ENCODE data around the gene FAAH.
A peak's percentile ranks its signal among the peaks of the same experiment; 100 is the strongest.

The FAAH gene

DNA sequence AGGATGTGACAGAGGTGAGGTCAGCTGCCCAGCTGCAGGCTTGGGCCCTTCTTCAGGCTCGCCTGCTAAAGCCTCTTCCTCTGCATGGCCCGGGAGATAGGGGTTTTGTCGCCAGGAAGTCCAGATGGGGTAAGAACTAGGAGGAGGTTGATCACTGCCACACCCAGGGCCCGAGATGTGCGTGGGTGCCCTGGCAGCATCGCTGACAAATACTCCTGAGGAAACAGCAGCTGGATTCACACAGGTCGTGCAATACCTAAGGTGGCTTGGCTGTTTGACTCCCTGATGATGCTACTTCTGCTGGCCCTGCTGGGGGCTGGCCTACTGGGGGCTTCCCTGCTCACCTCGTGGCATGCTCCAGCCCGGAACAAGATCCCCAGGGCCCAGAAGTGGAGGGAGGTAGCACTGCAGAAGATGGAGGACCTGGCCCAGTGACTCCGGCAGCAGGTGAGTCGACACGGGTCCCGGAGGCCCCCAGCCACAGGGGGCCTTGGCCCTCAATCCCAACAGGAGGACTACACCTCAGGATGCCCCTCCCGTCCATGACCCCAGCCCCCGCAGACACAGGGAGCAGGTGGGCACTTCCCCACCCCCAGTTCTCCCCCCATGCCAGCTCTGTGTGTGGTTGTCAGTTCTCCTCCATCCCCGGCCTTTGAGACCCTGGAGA, 29.6 kb downstream of the FAAH start:
- DNase-seq: no peak

DNA sequence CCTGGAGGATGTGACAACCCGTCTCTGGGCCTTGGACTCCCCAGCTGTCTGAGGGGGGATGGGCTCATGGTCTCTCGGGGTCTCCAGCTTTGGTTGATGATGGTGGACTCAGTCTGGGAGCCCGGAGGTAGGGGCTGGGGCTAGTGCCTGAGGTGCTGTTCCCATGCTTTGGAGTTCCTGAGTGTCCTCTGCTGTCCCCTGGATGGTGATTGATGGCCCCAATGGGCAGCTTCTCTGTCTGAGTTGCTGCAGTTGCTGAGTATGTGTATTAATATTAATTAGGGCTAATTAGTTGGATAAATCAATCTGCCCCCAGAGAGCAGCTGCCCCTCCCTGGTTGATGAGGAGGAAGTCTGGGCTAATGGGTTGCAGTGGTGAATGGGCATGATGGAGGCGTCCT, 30.6 kb downstream of the FAAH start:
- DNase-seq: no peak

DNA sequence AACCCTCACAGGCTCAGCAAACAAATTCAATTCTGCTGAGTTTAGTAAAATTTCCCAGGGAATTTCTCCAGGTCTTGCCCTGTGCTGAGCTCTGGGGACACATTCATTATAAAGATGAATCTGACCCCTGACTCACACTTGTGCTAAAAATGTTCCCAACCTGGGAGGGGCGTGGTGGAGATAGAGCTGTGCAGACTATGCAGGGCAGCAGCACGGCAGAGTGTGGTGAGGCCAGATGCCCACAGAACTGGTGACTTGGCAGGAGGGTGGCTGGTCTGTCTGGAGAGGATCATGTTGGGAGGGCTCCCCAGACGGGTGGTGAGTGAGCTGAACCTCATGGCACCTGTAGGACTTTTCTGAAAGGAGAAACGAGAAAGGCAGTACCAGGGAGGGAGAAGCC, 31.6 kb downstream of the FAAH start:
- no peak for DNase-seq

DNA sequence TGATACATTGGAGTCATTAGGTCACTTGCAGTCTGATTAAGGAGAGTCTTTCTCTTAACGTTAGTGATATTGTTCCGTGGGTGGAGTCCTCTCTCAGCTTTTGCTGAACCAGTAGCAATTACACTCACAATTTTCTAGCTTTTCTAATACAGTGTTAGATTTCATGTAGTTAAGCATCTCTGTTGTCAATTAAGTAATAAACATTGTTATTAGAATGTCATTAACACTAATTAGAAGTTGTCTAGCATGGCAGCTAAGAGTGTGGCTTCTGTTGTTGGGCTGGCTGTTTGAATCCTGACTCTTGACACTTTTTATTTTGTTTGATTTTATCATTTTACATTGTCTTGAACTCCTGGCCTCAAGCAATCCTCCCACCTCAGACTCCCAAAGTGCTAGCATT, 33.4 kb downstream of the FAAH start:
- DNase-seq: no peak

DNA sequence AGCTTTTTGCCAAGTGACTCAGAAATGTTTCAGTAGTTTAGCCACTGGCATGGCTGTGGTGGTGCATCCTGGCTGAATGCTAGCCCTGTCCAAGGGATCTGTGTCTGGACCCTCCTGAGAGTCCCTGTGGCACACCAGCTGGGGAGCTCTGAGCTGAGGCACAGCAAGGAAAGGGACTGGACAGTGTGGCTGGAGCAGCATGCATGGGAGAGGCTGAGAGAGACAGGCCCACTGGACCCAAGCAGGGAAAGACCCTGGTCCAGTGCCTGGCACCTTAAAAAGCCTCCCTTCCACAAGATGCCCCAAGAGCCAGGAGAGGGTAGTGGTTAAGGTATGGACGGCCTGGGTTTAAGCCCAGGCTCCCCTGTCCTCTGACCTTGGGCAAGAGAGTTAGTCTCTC, 35.3 kb downstream of the FAAH start:
- no peak for DNase-seq

DNA sequence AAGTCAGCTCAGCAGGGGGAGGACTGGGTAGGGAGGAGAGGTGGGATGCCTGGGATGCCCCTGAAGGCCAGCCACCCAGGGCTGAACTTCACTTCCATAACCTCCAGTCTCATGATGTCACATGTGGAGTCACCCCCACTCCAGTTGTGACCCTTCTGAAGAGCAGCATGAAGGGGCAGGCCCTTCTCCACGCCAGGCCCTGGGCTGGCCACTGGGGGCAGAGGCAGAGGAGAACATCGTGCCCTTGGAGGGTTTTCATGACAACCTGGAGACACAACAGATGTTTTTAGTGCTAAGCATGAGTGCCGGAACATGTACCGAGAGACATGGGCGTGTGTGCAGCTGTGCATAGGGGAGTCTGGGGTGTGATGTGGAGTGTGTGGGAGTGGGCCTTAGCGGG, 37.6 kb downstream of the FAAH start:
- no peak for DNase-seq

DNA sequence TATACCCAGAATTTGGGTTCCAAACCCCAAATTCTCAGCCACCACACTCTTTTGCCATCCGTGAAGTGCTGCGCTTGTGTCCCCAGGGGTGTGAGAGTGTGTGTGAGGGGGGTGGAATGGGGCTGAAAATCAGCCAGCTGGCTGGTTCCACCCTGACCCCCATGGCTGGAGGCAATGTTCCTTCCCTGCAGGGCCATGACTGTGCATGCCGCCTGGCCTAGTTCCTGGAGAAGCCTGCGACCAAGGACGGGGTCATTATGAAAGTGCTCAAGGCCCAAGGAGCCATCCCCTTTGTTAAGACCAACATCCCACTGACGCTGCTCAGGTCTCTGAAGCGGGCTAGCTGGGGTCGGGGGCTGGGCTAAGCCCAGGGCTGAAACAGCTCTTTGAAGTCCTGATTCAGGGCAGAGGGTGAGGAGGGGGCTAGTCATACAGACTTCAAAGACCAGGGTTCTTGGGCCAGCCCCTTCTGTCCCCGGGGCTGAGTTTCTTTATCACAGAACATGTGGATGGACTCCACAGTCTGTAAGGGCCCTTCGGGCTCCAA, 38.7 kb downstream of the FAAH start:
- no peak for DNase-seq

DNA sequence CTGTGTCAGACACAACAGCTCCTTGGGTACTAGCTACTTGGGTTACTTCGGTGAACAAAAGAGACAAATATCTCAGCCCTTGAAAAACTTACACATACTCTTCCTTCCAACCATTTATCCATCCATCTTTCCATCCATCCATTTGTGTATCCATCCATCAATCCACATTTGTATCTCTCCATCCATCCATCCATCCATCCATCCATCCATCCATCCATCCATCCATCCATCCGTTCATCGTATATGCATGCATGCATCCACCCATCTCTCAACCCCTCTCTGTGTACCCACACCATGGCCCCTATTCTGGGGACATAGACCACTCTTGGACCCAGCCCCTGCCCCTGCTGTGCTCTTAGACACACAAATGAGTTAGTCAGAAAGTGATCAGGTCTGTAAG, 40.2 kb downstream of the FAAH start:
- DNase-seq: no peak

DNA sequence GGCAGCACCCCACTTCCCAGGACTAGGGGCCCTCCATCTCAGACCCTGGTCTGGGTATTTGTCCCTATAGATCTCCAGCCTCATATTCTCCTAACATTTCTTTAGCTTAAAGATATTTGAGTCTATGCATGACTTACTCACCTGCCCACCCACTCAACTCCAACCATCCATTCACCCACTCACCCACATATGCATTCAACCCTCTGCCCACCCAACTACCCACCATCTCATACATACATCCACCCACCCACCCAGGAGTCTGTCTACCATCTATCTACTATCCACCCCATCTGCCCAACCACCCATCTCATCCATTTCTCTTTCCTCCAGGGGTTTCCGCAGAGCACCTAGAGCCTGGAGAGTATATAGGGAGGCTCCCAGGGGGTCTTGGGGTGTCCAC, 42.7 kb downstream of the FAAH start:
- no peak for DNase-seq

DNA sequence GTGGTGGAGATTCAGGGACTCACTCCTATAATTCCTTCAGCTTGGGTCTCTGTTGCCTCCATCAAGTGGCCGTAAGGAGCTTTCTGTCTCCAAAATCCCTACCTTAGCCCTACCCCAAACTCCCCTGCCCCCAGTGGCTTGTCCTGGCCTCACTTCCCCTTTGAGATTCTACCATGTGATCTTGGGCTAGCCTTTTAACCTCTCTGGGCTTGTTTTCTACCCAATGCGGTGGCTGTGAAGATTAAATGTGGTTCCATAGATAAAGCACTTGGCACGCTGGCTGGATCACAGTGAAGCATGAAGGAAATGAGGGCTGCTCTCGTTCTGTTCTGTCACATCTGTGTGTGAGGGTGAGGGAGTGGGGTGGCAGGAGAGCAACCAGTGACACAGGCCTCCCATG, 43.6 kb downstream of the FAAH start:
- no peak for DNase-seq

DNA sequence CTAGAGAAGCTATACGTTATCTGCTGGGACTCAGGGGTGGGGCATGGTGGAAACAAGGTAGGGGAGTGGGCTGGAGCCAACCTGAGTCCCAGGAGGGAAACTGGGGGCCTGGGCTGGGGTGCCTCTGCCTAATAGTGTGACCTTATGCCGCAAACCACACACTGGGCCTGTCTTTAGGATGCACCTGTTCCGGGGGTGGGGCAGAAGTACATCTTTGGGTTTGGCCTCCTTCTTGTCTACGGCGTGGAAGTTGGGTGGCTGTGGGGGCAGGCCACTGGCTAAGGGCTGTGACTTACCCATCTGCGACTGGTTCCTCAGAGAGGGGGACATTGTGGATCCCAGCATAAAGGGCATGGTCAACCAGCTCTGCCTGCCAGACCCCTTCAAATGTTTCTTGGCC, 44.2 kb downstream of the FAAH start:
- DNase-seq: no peak

DNA sequence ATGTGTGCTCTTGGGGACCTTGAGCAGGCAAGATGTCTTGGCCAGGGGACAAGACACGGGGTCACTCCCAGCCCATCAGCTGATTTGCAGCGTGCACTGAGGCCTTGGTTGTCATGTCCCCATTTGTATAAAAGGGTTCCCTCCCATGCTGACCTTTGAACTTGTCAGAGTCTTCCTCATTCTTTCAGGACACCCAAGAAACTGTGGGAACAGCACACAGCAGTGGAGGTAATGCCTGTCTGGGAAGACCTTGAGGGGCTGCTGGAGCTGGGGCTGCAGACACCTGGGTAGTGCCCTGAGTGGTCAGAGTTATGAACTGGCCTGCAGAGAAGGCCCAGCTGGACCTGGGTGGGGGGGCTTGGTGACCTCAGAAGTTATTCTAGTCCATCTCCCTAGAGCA, 46.4 kb downstream of the FAAH start:
- DNase-seq: no peak

DNA sequence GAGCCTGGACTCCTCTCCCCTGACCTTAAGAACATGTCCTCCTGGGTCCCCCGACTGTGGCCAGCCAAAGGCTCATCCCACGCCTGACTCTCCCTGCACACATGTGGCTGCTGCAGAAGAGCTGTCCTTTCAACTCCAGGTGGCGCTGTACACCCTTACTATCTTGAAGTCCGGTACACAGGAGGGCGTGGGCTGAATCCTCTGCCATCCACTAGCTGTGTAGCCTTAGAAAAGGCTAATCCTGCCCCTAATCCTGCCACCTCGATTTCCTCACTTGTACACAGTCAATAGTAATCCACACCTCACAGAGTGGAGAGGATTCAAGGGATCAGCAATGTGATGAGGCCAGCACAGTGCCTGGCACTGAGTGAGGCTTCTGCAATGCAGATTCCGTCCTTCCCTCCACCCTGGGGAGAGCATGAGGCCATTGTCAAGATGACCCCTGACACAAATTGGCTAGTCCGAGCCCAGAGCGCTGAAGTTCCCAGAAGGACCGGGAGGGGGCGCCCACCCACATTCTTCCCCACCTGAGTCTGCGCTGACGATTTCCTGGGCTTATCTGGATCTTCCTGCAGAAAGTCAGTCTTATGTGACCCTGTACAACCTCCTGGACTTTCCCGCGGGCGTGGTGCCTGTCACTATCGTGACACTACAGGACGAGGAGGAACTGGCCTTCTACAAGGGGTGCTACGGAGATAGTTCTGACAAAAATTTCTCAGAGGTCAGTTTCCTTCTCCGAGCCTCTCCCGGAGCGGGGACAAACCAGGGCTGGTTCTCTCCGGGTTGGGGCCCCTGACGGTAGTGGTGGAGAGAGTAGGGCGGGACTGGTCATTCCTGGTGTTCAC, 48.4 kb downstream of the FAAH start:
- peak; percentile 49 to 62 for DNase-seq

DNA sequence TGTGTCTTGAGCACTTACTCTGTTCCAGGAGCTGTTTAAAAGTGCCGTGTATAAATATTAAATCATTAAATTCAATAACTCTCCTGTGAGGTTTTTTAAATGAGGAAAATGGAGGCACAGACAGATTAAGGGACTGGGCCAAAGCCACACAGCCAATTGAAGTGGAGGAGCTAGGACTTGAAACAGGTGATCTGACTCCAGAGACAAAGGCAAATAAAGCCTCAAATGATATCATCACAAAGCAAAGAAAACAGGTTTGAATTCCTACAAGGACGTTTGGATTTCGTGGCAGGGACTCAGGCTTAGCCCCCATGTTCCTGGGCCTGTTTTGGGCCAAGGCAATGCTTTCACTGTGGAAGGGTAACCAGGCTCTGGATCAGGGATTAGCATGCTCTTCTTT, 50.3 kb downstream of the FAAH start:
- DNase-seq: no peak

DNA sequence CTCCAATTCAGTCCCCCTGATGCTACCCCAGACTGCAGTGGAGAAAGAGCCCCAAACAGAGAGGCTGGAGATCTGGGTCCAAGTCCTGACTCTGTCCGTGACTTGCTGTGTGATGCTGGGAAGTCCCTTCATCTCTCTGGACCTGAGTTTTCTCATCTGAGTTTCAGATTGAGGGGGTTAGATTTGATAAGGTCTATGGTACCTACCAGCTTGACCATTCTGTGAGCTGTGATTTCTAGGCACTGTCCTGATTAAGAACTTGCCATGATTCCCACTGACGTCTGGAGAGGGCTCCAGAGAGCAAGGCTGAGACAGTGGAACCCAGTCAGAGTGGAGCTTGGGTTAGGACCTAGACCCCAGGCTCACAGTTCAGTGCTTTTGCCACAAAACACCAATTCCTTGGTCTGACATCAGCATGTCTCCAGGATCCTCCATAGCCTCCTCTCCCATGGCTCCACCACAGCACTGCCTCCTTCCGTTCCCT, 51.7 kb downstream of the FAAH start:
- no peak for DNase-seq

DNA sequence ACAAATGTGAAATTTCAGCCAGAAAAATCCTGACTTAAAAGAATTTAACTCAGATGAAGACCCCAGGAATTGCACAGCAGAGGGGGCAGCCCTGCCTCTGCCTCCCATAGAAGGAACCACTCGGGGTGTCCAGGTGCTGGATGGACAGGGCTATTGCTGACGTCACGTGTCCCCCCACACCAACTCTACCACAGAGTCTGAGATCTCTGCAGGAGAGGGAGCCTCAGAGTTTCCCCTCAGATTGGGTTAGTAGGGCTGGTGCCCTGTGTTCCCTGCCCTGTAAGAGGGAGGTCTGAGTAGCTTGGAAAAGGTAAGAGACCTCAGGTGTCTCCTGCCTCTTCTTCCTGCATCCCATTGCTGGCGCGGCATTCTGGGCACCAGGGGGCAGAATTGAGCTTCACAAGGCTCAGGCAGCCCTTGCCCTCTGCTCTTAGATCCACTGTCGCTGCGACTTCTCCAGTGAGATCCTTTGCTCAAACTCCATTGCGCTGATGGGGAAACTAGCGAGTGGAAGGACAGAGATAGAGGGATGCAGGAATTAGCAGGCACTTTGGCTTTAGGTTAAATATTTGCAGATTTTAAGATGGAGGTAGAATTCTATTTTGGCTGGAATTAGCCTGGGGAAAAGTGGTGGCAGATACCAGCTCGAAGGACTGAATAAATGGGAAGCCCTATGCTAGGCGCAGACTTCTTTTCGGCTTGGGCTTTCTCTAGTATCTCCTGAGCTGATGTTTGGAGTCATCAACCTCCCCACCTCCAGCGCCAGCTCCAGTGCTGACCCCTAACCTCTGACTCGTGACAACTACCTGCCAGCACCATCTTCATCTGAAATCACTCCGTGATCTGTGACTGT, 52.8 kb downstream of the FAAH start:
- DNase-seq: peak in 1 of 2 donors; percentile 33

DNA sequence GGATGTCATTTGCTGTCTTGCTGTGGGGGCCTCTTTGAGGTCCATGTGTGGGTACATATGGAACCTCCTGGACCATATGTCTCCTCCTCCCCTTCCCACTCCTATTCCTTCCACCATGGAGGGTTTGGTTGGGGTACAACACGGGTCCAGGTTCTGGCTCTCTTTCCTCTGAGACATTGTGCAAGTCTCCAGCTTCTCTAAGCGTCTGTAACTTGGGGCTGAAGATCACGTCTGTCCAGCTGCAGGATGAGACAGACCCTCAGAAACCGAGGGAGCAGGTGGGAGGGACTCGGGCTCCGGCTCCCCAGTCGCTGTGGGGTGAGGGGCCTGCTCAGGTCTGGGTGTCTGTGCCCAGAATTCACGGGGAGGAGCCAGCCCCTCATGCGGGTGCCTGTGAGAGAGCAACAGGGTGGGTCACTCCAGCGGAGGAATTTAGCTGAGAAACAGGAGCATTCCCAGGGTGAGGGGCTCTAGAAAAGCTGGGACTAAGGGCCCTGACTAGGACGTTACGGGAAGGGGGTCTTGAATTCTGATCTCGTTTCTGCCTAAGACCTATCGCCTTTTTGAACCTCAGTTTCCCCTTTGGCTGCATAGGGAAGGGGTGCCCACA, 53.5 kb downstream of the FAAH start:
- no peak for DNase-seq

DNA sequence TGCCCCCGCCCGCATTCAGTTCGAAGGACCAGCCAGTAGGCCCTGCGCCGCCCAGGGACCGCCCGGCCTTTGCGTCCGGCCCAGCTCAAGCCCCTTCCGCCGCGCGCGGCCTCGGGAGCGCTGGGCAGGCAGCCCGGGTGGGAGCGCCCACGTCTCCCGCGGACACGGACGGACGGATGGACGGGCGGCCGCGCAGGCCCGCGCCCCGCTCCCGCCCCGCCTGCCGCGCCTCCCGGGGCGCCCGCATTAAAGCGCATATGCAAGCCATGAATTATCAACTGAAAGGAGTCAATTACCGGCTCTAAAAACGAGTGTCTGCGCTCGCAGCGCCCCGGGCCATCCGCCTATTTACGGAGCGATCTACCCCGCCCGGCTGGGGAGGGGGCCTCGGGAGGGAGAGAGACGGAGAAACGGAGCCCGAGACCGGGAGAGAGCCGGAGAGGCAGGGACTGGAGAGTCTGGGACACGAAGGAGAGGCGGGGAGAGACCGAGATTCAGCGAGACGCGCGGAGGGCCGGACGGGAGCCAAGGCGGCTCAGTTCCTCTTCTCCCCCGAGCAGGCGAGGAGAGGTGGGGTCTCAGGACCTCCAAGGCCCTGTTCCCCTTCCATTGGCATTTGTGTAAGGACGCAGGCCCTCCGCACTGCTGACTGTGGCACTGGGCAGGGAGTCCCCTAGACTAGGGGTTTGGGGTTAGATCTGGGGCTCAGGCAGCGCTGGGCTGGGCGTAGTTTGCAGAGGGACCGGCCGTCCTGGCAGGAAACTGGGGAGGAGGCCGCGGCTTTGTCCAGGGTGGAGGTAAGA, 54.2 kb downstream of the FAAH start:
- DNase-seq: no peak

DNA sequence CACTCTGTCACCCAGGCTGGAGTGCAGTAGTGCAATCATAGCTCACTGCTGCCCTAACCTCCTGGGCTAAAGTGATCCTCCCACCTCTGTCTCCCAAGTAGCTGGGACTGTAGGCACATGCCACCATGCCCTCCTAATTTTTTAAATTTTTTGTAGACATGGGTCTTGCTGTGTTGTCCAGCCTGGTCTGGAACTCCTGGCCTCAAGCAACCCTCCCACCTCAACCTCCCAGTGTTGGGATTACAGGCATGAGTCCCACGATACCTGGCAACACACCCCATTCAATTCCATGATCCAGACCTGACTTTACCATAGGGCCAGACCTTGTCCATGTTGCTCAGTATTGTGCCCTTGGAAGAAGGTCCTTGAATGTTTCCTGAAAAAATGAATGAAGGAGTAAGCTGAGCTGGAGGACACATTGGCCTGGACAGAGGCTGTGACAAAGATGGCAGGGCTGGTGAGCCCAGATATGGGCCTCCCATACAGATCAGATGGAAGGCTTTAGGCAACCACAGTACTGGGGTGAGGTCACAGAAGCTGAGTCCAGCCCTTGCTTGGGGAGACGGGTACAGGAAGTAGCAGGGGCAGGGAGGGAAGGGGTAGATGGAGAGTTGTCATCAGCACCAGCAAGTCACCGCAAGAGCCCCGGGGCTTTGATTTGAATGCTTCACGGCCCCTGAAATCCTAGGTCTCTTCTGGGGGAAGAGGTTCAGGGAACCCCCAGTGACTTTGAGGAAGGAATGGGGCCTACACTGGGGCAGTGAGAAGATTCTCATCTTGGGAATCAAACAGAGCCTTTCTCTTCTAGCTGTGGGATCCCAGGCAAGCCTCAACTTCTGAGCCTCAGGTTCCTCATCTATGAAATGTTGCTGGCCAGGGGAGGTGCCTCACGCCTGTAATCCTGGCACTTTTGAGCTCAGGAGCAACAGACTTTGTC, 55.4 kb downstream of the FAAH start:
- no peak for DNase-seq

DNA sequence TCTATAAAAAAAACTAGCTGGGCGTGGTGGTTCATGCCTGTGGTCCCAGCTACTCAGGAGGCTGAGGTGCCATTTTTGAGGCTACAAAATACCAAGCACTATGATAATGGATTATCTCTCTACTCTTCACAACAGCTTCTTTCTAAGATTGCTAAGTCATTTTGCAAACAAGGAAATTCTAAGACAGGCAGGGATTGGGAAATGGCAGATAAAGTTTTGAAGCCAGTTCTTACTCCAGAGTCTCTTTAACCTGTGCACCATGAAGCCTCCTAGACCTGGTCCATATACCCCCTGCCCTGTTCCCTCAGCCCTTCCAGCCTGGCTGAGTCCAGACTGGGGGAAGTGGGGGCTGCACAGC, 56.0 kb downstream of the FAAH start:
- no peak for DNase-seq

Data from bone marrow (tissue), 2 donors.